GM19193 (cell line): ENCODE data around the gene FBXL15.
A peak's percentile ranks its signal among the peaks of the same experiment; 100 is the strongest.

ENCODE experiments used
- POLR2A ChIP-seq: IDR thresholded peaks from 4 replicates; pipeline ENCODE4 v1.6.1; 2011; ENCODE audit not compliant: insufficient read depth, insufficient read length; ENCODE audit errors: extremely low read depth

The FBXL15 gene

GRCh38 chr10:102420714-102421506 is at the start of gene FBXL15:
Gene FBXL15 (plus strand): TSS chr10:102420836. CDS start chr10:102421130, 294 bp downstream.
- TF ChIP-seq POLR2A, result peak; percentile 69

GRCh38 chr10:102371295-102371694 is 49.3 kb upstream of the FBXL15 start:
- no peak for TF ChIP-seq POLR2A

- no peak for TF ChIP-seq POLR2A
Measured at GRCh38 chr10:102375250-102375649, 45.4 kb upstream of the FBXL15 start.

GRCh38 chr10:102375867-102376266 is 44.8 kb upstream of the FBXL15 start:
- no peak for TF ChIP-seq POLR2A

- no peak for TF ChIP-seq POLR2A
Measured at GRCh38 chr10:102376901-102377300, 43.7 kb upstream of the FBXL15 start.

GRCh38 chr10:102379383-102379782 is 41.3 kb upstream of the FBXL15 start:
- TF ChIP-seq POLR2A, result no peak

- TF ChIP-seq POLR2A, result no peak
Measured at GRCh38 chr10:102381983-102382382, 38.7 kb upstream of the FBXL15 start.

- no peak for TF ChIP-seq POLR2A
Measured at GRCh38 chr10:102382871-102383270, 37.8 kb upstream of the FBXL15 start.

- no peak for TF ChIP-seq POLR2A
Measured at GRCh38 chr10:102384053-102384452, 36.6 kb upstream of the FBXL15 start.

- TF ChIP-seq POLR2A, result no peak
Measured at GRCh38 chr10:102384606-102385429, 35.8 kb upstream of the FBXL15 start.

GRCh38 chr10:102389894-102390293 is 30.7 kb upstream of the FBXL15 start:
- TF ChIP-seq POLR2A, result no peak

- no peak for TF ChIP-seq POLR2A
Measured at GRCh38 chr10:102392306-102392705, 28.3 kb upstream of the FBXL15 start.

GRCh38 chr10:102393411-102394078 is 27.1 kb upstream of the FBXL15 start:
- TF ChIP-seq POLR2A, result no peak

GRCh38 chr10:102394079-102394800 is 26.4 kb upstream of the FBXL15 start:
- peak; percentile 88 for TF ChIP-seq POLR2A
